ENCODE results near the gene TEX47.

The TEX47 gene

DNA sequence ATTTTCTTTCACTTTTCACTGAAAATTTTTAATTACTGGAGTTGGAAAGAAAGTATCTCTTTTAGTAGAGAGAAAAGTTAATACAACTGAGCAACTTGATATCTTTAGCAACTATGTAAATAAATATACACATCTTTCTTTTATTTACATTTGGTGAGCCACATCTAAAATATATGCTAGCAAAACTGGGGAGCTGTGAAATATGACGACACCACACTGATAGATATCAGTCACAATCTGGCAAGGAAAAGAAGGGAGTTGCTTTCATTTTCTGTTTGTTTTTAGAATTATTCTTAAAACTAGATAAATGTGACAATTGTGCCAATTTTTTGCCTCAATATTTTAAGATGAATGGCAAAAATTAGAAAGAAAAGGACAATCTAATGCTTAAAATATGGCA, 38.7 kb downstream of the TEX47 start:
- in situ Hi-C loops (cut with HindIII; ENCODE audit: low sequenced_read_pairs), result no loop called here

DNA sequence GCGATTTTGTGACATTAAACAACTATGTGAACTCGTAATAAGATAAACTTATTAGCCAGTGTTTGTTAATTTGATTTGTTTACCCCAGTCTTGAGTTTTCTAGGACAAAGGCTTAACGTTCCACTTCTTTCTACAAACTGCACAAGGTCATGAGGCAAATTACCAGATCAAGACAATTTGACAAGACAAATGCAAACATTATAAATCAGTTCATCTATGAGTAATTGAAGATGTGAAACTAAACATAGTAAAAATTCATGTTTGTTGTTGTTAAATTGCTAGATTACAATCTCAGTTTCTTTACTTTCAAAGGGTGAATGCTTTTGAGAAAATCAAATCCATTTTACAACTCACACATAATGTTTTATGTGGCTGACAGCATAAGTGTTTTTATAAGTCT, 49.4 kb downstream of the TEX47 start:
- in situ Hi-C loops (cut with HindIII; ENCODE audit: low sequenced_read_pairs), result no loop called here
